ENCODE measurements around the gene MAMDC2. TPM values are rescaled to one million over a fixed set of nuclear protein-coding genes. Genes with fewer than 3 reads are reported as not detected.

The MAMDC2 gene
- total RNA-seq, 3 donors from 2014 or later (not counting 1 experiment from before 2014, with no cell fraction given) = 0.10 to 0.32 TPM; not detected in 1

- H3K4me1 Mint-ChIP-seq = no peaks in the 10 kb centered on the region
- H3K4me3 Mint-ChIP-seq = no peak overlapping the region
- peaks cover 8 to 24% of the 10 kb centered on the region in 2 donors for H3K27me3 Mint-ChIP-seq (ENCODE audit: low read depth in 2 of 2)
- no peak overlapping the region for H3K27ac ChIP-seq (ENCODE audit: low read length)
- WGBS (ENCODE audit: insufficient coverage) = 68% methylated on average over 2 of the region's 3 CpGs
- intact Hi-C loops (cut with micrococcal nuclease) = no loop called here
- no peak overlapping the region for H3K27ac Mint-ChIP-seq
- H3K4me3 ChIP-seq (ENCODE audit: low read length) = no peak overlapping the region
- no peaks in the 10 kb centered on the region for H3K36me3 ChIP-seq (ENCODE audit: control insufficient read depth, insufficient read depth, low read length)
- no peaks in the 10 kb centered on the region for H3K9me3 ChIP-seq (ENCODE audit: control insufficient read depth, insufficient read depth, low read length)
- DNase-seq (no peak), ATAC-seq (no peak)
- no peaks in the 10 kb centered on the region for H3K36me3 Mint-ChIP-seq
- no peaks in the 10 kb centered on the region for H3K4me1 ChIP-seq (ENCODE audit: control insufficient read depth, insufficient read depth, low read length)
- H3K27me3 ChIP-seq (ENCODE audit: control insufficient read depth, insufficient read depth, low read length) = no peaks in the 10 kb centered on the region
- no peak for TF ChIP-seq CTCF (IDR thresholded peaks at IDR 0.05)
- no peaks in the 10 kb centered on the region for H3K9me3 Mint-ChIP-seq
Measured at GRCh38 chr9:70069704-70070103, 26.1 kb downstream of the MAMDC2 start.

GRCh38 chr9:70073193-70073592 lies 29.5 kb downstream of the MAMDC2 start:
- intact Hi-C loops (cut with micrococcal nuclease) = no loop called here
- 58% methylated on average over 2 of the region's 2 CpGs for WGBS (ENCODE audit: insufficient coverage)
- Mint-ChIP-seq H3K36me3 (no peaks in the 10 kb centered on the region), H3K27ac (no peak overlapping the region), H3K4me1 (no peaks in the 10 kb centered on the region), H3K27me3 (ENCODE audit: low read depth in 2 of 2) (peaks cover 0 to 9% of the 10 kb centered on the region in 2 donors), H3K4me3 (no peak overlapping the region), H3K9me3 (no peaks in the 10 kb centered on the region)
- Histone ChIP-seq H3K4me3 (ENCODE audit: low read length) (no peak overlapping the region), H3K27me3 (ENCODE audit: control insufficient read depth, insufficient read depth, low read length) (no peaks in the 10 kb centered on the region), H3K4me1 (ENCODE audit: control insufficient read depth, insufficient read depth, low read length) (no peaks in the 10 kb centered on the region), H3K9me3 (ENCODE audit: control insufficient read depth, insufficient read depth, low read length) (no peaks in the 10 kb centered on the region), H3K27ac (ENCODE audit: low read length) (no peak overlapping the region), H3K36me3 (ENCODE audit: control insufficient read depth, insufficient read depth, low read length) (no peaks in the 10 kb centered on the region)
- ATAC-seq = no peak
- no peak for DNase-seq
- no peak for TF ChIP-seq CTCF (IDR thresholded peaks at IDR 0.05)

GRCh38 chr9:70073756-70074155 lies 30.1 kb downstream of the MAMDC2 start:
- Histone ChIP-seq H3K27ac (ENCODE audit: low read length) (no peak overlapping the region), H3K4me3 (ENCODE audit: low read length) (no peak overlapping the region), H3K4me1 (ENCODE audit: control insufficient read depth, insufficient read depth, low read length) (no peaks in the 10 kb centered on the region), H3K9me3 (ENCODE audit: control insufficient read depth, insufficient read depth, low read length) (no peaks in the 10 kb centered on the region), H3K27me3 (ENCODE audit: control insufficient read depth, insufficient read depth, low read length) (no peaks in the 10 kb centered on the region), H3K36me3 (ENCODE audit: control insufficient read depth, insufficient read depth, low read length) (no peaks in the 10 kb centered on the region)
- ATAC-seq (no peak), DNase-seq (no peak)
- no peak for TF ChIP-seq CTCF (IDR thresholded peaks at IDR 0.05)
- H3K27me3 Mint-ChIP-seq (ENCODE audit: low read depth in 2 of 2) = peaks cover 0 to 9% of the 10 kb centered on the region in 2 donors
- no peaks in the 10 kb centered on the region for H3K9me3 Mint-ChIP-seq
- no peaks in the 10 kb centered on the region for H3K36me3 Mint-ChIP-seq
- intact Hi-C loops (cut with micrococcal nuclease) = no loop called here
- no peaks in the 10 kb centered on the region for H3K4me1 Mint-ChIP-seq
- no peak overlapping the region for H3K27ac Mint-ChIP-seq
- no peak overlapping the region for H3K4me3 Mint-ChIP-seq

GRCh38 chr9:70076678-70077077 lies 33.0 kb downstream of the MAMDC2 start:
- no peak overlapping the region for H3K27ac Mint-ChIP-seq
- no peaks in the 10 kb centered on the region for H3K36me3 Mint-ChIP-seq
- ATAC-seq = no peak
- Histone ChIP-seq H3K27ac (ENCODE audit: low read length) (no peak overlapping the region), H3K36me3 (ENCODE audit: control insufficient read depth, insufficient read depth, low read length) (no peaks in the 10 kb centered on the region), H3K9me3 (ENCODE audit: control insufficient read depth, insufficient read depth, low read length) (no peaks in the 10 kb centered on the region), H3K4me3 (ENCODE audit: low read length) (no peak overlapping the region), H3K27me3 (ENCODE audit: control insufficient read depth, insufficient read depth, low read length) (no peaks in the 10 kb centered on the region), H3K4me1 (ENCODE audit: control insufficient read depth, insufficient read depth, low read length) (no peaks in the 10 kb centered on the region)
- no peak for TF ChIP-seq CTCF (IDR thresholded peaks at IDR 0.05)
- no peaks in the 10 kb centered on the region for H3K9me3 Mint-ChIP-seq
- peaks cover 0 to 5% of the 10 kb centered on the region in 2 donors for H3K4me1 Mint-ChIP-seq
- H3K4me3 Mint-ChIP-seq = no peak overlapping the region
- no peak for DNase-seq
- intact Hi-C loops (cut with micrococcal nuclease) = no loop called here
- 89% methylated on average over 2 of the region's 3 CpGs for WGBS (ENCODE audit: insufficient coverage)
- H3K27me3 Mint-ChIP-seq (ENCODE audit: low read depth in 2 of 2) = peaks cover 0 to 3% of the 10 kb centered on the region in 2 donors

Measured in natural killer cell (primary cell).